Ramos (cell line): ENCODE measurements around the gene BCL2L11.

Experiments used
- in situ Hi-C: fragments of 300-500 bp; cut with MboI; formaldehyde crosslinking; loops from one replicate; pipeline ENCODE4 v1.14.3; 2022; ENCODE audit warnings: low sequenced_read_pairs; ENCODE audit not compliant: unreplicated experiment

The BCL2L11 gene

GRCh38 chr2:111165084-111165483 lies 44.4 kb downstream of the BCL2L11 start:
- in situ Hi-C loops = no loop called here

DNA sequence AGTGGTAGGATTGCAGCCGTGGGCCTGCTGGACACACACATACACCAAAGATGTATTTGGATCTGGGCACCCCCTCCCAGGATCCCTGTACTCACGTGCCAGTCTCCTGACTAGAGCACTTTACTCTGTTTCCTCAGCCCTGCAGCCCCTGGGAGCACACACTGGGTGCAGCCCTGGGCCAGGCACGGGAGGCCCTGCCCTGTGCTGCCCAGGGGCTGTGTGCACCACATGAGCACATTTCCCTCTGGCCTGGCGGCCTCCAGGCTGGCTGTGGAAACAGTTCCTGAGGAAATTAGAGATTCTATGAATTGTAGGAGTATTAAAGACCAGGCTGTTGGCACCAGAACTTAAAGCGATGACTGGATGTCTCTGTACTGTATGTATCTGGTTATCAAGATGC lies 45.4 kb downstream of the BCL2L11 start:
- in situ Hi-C loops = no loop called here

GRCh38 chr2:111167076-111167862 lies 46.6 kb downstream of the BCL2L11 start:
- in situ Hi-C loops = no loop called here

GRCh38 chr2:111167863-111168162 lies 47.1 kb downstream of the BCL2L11 start:
- in situ Hi-C loops = no loop called here

DNA sequence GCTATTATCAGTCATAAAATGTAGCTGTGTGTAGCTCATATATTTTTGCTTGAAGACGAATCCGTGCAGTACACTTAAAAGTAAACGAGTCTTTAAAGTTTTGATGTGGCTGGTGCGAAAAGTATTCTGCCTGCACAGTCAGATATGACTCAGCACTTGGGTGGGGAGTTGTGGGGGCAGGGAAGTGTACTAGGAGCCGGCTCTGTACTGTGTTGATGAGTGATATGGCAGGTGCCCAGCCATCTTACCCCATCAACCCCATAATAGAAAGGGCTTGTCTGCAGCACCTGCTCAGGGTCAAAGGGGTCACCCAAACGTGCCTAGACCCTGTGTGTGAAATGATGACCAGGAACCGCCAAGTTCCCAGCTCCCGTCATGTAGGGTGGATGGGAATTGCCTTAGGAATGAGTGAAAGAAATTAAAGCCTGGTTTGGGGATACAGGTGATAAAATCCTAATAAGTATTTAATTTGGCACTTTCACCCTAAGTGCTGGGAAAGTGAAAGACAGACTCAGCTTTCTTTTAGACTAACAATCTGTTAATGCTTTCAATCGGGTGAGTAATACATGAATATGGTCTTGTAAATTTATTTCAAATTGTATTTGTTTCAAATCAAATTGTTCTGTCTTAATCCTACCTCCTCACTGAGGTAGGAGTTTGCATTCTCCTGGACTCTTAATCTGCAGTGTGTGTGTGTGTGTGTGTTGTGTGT lies 48.0 kb downstream of the BCL2L11 start:
- in situ Hi-C loops = no loop called here

DNA sequence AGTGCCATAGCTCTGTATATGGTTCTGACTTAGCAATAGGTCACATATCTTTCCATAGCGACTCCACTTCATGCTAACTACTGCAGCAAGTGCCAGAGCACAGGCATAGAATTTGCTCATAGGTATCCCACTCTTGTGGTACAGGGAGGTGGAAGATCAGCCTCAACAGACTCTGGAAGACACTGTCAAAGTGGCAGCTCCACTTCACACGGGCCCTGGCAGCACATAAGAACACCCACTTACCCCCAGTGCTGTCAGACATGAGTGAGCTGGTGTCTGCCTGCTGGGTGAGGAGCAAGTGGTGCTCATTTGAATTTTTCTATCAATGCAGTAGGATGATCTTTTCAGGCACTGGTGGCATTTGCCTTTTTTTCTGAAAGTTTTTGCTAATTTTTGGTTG lies 48.6 kb downstream of the BCL2L11 start:
- in situ Hi-C loops = no loop called here

DNA sequence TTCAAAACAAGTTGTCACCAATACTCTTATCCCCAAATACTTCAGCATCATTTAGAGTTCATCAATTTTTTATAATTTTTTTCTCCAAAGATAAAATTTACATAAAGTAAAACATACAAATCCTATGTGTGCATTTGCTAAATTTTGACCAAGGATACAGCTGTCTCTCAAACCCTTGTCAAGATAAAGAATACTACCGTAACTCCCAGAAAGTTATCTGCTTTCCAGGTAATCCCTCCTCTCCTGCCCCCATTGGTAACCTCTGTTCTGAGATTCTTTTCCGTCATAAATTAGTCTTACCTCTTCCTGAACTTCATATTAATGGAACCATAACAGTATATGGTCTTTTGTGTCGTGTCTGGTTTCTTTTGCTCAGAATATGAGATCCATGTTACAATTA lies 49.2 kb downstream of the BCL2L11 start:
- in situ Hi-C loops = no loop called here

DNA sequence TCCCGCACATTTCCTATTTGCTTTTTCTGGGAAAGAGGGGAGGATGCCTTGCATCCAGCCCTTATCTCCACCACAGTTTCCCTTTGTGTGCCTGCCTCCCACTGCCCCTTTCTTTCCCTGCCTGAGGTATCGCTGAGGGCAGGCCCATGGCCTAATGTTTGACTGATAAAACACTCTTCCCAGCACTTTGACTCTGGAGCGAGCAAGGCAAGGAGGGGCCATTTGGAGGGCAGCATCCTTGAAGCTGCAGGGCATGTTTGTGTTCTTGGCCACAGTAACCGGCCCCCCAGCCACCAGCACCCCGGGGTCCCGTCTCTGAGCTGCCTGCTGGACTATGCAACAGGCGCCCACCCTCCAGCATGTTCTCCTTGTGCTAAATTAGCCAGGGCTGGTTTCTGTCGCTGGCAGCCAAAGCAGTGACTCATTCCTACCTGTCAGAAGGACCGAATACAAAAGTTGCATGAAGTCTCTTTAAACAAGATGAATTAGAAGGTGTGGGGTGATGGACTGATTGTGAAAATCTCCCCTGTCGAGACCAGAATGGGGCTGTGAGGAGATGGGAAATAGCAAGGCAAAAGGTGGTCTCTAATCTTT lies 50.7 kb downstream of the BCL2L11 start:
- in situ Hi-C loops = no loop called here

DNA sequence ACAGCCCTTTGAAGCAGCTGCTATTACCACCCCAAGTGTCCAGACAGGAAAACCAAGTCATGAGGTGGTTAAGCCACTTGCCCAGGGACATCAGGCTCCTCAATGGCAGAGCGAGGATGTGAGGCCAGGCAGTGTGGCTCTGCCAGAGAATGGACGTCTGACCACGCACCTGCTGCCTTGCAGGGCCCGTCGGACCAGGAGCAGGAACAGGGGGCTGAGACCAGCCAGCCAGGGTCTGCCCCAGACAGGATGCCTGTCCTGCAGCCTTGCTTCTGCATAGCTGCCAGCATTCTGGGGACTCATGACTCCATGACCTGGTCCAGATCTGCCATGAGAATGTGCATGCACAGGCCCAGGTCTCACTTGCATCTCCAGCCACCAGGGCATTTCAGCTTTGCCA lies 52.0 kb downstream of the BCL2L11 start:
- in situ Hi-C loops = no loop called here

GRCh38 chr2:111173338-111173737 lies 52.6 kb downstream of the BCL2L11 start:
- in situ Hi-C loops = no loop called here

- in situ Hi-C loops = no loop called here
These were observed 53.1 kb downstream of the BCL2L11 start for GRCh38 chr2:111173856-111174255.

- in situ Hi-C loops = no loop called here
These were observed 54.9 kb downstream of the BCL2L11 start for GRCh38 chr2:111175615-111176014.

DNA sequence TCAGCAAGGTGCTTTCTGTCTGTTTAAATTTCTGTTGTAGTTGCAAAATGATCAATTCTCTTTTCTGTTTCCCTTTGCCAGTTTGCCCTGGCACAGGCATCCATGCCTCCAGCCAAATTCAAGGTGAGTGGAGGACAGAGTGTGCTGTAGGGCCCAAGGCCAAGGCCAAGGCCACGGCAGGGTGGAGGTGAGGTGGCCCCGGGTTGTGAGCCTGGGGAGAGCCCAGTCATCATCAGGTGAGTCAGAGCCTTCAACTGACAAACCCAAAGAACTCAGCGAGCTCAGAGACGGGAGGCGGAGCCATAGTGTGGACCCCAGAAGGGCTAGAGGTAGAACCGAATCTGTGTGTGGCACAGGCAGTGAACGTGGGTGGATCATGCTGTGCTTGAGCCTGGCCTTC lies 55.7 kb downstream of the BCL2L11 start:
- in situ Hi-C loops = no loop called here

- in situ Hi-C loops = no loop called here
These were observed 56.2 kb downstream of the BCL2L11 start for GRCh38 chr2:111176867-111177266.

DNA sequence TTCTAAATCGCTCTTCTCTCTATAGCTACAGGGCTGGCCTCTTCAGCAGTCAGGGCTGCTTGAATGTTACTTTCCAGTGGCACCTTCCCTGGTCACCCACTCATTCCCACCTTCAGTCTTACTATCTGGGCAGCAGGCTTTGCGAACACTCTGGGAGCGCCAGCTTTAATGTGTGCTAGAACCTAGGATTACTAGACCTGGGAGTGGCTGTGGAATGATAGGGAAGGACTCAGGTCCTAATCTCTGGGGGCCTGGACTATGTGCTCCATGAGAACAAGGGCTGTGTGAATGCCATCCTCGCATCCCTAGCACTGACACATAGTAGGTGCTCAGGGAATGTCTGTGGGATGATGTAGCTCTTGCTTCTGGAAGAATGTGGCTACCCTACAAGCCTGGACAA lies 57.6 kb downstream of the BCL2L11 start:
- in situ Hi-C loops = no loop called here

DNA sequence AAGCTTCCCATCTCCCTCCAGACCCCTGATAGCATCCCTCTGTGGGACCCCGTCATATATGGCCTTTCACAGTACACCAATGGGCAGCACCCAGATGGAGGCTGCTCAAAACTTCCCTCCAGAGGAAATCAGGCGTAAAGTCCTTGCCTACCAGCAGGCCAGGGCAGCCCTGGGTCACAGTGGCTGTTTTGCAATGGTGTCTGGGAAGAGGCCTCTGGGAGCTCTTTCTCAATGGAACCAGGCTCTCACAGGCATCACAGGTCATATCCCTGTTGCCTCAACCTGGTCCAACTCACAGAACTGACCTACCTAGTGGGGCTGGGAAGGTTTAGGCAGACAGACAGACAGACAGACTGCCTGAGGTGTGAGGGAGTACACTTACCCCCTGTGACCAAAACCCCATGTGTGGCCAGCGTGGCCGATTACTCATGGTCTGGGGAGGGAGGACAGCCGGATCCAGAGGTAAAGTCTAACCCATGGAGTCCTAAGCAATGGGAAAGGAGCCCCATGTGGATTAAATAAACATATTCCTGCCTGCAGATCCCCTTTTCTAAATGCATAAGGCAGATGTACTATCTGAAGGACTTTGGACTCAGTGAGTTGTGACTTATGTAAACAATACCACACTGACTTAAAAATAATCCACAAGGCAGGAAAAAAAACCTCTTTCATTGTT lies 58.2 kb downstream of the BCL2L11 start:
- in situ Hi-C loops = no loop called here

DNA sequence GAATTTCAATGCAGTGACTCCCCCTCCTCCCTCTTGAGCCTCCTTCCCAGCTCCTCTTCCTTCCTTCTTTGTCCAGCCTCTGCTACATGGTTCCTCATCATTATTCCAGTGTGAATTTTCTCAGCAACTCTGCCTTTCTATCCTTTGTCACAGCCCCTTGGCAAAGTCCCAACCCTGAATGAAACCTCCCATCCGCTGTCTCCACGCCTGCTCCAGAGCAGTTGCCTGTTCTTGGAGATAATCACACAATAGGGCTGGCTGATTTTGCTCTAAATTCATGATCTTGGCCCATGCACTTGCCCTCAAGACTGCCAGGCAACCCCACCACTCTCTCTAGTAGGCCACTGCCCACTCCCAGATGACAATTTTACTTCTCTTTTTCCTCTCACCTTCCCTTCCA lies 61.4 kb downstream of the BCL2L11 start:
- in situ Hi-C loops = no loop called here

DNA sequence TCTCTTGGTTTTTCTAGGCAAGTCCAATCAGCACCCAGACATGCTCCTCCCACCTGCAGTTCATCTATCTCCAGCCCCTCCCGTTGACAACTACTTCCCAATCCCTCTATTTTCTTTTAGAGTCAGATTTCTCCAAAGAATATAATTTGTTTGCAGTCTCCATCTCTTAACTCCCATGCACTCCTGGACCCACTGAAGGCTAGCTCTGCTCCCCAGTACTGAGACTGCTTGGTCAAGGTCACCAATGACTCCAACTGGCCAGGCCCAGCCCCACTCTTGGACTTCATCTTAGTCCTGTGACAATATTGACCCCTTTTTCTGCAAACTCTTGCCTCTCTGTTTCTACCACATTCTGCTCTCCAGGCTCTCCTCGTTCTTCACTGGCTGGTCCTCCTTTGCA lies 62.0 kb downstream of the BCL2L11 start:
- in situ Hi-C loops = no loop called here

DNA sequence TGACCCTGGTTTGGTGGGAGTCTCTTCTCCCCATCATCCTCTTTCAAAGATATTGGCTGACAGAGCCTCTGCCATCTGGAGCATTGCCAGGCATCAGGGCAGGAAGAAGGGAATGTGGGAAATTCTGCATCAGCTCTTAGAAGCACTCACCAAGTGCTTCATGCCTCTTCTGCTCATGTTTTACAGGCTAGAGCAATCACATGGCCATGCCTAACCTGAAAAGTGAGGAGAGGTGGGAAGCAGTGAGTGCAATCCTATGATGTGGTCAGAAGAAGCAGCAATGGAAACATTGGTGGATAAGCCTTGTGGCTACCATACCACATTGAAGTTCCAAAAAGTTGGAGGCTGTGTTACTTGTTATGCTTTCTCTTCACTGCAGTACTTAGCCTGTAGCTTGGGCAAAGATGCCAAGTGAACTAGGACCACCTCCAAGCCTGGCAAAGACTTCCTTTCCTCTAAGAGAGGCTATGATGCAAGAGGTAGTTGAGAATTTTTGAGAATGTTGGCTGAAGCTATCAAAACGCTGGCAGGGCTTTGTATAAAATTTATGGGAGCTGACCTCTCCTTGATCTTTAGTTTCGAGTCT lies 64.1 kb downstream of the BCL2L11 start:
- in situ Hi-C loops = no loop called here

- in situ Hi-C loops = no loop called here
These were observed 64.8 kb downstream of the BCL2L11 start for GRCh38 chr2:111185361-111186022.
